Hematopoietic multipotent progenitor cell treated with erythropoietin and hydrocortisone succinate and interleukin-3 and kit ligand, for 4 days (in vitro differentiated cells): ENCODE results near the gene FBXW9.
"Not testable (repeated sequence)": the region's sequence is repeated elsewhere in the genome, so short reads cannot be mapped to it uniquely, and the experiment has no call there.

Experiments used
- DNase-seq: peaks from one replicate; pipeline ENCODE4 v3.0.0-alpha.2; 2015

Gene FBXW9

DNA sequence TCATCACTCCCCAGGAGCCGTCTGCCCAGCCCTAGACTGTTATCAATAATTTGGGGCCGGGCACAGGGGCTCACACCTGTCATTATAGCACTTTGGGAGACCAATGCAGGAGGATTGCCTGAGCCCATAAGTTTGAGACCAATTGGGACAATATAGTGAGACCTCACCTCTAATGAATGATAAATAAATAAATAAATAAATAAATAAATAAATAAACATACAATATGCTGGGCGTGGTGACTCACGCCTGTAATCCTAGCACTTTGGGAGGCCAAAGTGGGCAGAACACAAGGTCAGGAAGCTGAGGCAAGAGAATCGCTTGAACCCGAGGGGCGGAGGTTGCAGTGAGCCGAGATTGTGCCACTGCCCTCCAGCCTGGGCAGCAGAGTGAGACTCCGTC, 16.9 kb upstream of the FBXW9 start:
- not testable (repeated sequence) for DNase-seq

DNA sequence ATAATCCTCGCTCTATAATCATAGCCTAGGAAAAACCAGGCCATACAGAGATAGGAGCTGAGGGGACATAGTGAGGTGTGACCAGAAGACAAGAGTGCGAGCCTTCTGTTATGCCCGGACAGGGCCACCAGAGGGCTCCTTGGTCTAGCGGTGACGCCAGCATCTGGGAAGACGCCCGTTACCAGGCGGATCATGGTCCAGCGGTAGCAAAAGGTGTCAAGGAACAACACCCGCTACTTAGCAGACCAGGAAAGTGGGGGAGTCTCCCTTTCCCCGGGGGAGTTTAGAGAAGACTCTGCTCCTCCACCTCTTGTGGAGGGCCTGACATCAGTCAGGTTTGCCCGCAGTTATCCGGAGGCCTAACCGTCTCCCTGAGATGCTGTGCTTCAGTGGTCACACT, 15.6 kb upstream of the FBXW9 start:
- not testable (repeated sequence) for DNase-seq

- no peak for DNase-seq
Observed at GRCh38 chr19:12711187-12711586, 14.8 kb upstream of the FBXW9 start.

DNA sequence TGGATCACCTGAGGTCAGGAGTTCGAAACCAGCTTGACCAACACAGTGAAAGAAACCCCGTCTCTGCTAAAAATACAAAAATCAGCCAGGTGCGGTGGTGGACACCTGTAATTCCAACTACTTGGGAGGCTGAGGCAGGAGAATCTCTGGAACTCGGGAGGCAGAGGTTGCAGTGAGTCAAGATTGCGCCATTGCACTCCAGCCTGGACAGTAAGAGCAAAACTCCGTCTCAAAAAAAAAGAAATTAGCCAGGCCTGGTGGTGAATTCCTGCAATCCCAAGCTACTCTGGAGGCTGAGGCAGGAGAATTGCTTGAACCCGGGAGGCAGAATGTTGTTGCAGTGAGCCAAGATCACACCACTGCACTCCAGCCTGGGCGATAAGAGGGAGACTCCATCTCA, 12.2 kb upstream of the FBXW9 start:
- DNase-seq = no peak

- DNase-seq = no peak
Observed at GRCh38 chr19:12706332-12706718, 9.9 kb upstream of the FBXW9 start.

DNA sequence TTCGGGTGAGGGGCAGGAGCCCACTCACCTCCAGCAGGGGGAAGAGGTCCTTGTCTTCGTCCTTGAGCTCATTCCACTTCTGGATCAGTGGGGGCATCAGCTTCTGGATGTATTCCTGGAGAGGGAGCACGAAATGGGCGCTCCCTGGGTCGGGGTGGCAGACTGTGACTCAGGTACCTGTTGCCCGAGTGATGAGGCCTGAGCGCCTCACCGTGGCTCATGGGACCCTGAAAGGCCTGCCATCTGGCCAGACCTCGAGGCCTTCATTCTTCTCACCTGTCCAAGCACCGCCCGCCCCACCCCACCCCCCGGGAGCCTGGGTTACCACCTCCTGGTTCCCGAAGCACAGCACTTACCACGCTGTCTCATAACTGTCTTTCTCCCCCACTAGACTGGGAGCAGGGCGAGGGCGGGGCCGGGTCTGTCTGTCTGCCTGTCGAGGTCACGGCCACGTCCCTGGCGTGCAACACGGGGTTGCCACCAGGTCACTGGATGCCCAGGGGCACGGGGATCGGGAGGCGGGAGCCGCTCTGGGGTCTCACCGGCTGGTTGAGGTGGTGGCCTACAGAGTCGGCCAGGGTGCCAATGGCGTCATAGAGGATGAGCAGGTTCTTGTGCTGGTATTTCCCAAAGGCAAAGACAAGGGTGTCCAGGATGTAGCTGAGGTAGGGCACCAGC, 9.4 kb upstream of the FBXW9 start:
- no peak for DNase-seq

DNA sequence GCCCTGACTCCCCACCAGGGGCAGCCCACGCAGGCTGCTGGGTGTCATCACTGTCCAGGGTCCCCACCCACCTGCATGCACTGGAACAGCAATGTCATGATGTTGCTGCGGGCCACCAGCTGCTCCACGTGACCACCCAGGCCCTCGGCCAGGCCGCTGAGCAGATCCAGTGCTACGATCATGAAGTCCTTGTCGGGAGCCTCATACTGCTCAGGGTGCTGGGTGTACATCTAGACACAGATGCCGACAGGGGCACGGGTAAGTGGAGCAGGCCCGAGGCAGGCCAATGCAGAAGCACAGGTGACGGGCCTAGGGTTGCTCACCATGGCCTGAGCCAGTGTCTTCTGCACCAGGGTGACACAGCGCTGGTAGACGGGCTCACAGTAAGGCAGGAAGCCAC, 8.7 kb upstream of the FBXW9 start:
- no peak for DNase-seq

DNA sequence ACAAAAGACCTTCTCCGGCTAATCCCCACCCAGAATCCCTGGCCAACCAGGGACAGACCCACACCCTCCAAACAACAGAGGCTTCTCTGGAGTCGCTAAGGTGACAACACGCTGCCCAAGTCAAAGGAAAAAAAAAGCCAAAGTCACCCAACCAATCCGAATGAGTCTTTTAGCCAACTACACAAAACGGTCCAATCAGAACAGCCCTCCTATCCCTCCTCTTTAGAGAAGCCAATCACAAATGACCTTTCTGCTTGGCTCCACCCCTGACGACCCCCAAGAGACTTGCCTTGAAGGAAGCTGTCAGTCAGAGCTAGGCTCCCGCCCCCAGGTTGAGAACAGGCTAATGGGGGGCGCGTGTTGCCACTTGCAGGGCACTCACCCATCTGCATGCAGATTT, 6.6 kb upstream of the FBXW9 start:
- peak; percentile 90 for DNase-seq

- DNase-seq = no peak
Observed at GRCh38 chr19:12701596-12702282, 5.3 kb upstream of the FBXW9 start.

GRCh38 chr19:12698138-12698537, 1.7 kb upstream of the FBXW9 start:
- DNase-seq = no peak

DNA sequence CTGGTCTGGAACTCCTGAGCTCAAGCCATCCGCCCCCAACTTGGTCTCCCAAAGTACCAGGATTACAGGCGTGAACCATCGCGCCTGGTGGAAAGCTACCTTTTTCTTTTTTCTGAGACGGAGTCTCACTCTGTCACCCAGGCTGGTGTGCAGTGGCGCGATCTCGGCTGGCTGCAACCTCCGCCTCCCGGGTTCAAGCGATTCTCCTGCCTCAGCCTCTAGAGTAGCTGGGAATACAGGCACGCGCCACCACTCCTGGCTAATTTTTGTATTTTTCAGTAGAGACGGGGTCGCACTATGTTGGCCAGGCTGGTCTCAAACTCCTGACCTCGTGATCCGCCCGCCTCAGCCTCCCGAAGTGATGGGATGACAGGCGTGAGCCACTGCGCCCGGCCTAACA, 994 bp upstream of the FBXW9 start:
- not testable (repeated sequence) for DNase-seq

DNA sequence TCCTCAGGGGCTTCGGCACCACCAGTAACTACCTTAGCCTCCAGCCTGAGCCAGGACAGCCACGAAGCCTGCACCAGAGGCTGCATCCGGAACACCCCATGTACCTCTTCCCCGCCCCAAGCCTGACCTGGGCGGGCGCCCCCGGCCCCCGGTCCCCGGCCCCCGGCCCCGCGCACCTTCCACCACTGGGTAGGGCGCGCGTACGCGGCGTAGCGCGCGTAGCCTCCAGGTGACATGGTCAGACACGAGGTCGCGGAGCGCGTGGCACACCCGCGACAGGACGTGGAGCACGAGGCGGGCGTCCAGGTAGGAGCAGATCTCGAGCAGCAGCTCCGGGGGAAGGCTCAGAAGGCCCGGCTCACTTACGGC, 450 bp downstream of the FBXW9 start:
- DNase-seq = peak; percentile 44

- DNase-seq = no peak
Observed at GRCh38 chr19:12695514-12695913, 917 bp downstream of the FBXW9 start.

- peak; percentile 45 for DNase-seq
Observed at GRCh38 chr19:12695096-12695495, 1.3 kb downstream of the FBXW9 start.

- no peak for DNase-seq
Observed at GRCh38 chr19:12694641-12695040, 1.8 kb downstream of the FBXW9 start.

DNA sequence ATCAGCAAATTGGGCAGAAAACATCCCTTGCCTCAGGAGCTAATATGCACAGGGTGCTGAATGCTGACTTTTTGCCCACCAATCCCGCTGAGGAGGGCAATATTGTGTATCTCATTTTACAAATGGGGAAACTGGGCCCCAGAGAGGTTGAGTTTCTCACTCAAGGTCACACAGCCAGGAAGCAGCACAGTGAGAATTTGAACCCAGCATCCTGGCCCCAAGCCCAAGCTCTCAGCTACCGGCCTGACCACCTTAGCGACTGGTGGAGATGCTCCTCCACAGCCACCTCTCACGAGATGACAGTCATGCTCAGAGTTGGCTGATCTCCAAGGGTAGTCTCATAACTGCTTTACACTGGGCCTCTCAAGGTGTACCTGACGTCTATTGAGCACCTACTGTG, 3.5 kb downstream of the FBXW9 start:
- DNase-seq = no peak

DNA sequence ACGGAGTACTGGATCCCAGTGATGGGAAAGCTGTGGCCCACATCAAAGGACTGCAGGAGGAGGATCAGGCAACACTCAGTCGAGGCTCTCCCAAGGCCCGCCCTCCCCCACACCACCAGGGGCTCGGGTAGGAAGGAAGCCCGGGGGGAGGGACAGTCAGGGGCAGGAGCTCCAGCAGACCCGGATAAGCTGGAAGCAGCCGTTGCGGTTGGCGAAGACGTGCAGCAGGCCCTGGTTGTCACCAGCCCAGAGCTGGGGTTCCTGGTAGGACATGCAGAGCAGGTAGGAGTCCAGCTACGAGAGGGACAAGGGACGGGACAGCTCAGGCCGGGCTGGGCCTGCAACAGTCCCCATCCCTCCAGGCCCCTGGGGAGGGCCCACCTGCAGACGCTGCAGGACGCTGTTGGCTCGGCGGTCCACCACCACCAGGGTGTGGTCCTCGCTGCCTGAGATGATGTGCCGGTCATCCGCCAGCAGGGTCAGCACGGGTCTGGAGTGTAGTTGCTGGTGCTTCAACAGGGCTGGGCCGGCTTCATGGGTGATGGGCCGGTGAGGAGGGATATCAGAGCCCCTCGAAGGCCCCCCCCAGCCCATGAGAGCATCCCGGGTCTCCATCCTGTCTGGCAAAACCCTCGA, 6.7 kb downstream of the FBXW9 start:
- DNase-seq = peak; percentile 89

DNA sequence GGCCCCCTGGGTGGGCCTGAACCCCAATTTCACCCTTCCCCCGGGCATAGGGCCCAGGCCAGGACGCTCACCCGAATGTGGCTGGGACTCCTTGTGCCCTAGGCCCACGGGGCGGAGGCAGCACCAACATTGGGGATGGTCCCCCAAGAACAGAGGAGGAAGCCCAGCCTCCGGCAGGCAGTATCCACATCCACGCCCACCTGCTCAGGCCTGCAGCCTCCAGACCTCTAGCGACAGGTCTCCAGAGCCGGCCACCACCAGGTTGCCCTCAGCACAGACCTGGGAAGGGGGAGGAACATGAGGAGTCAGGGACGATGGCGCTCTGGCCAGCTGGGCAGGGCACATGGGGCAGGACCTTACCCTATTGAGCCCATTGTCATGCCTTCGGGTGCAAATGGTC, 7.4 kb downstream of the FBXW9 start:
- DNase-seq = no peak

GRCh38 chr19:12687496-12688196, 8.8 kb downstream of the FBXW9 start, which contains the start of gene GNG14:
TSS of gene GNG14 (plus strand) at chr19:12687998. CDS start at chr19:12688049, 51 bp downstream.
- DNase-seq = no peak

- no peak for DNase-seq
Observed at GRCh38 chr19:12685831-12686230, 10.6 kb downstream of the FBXW9 start.

DNA sequence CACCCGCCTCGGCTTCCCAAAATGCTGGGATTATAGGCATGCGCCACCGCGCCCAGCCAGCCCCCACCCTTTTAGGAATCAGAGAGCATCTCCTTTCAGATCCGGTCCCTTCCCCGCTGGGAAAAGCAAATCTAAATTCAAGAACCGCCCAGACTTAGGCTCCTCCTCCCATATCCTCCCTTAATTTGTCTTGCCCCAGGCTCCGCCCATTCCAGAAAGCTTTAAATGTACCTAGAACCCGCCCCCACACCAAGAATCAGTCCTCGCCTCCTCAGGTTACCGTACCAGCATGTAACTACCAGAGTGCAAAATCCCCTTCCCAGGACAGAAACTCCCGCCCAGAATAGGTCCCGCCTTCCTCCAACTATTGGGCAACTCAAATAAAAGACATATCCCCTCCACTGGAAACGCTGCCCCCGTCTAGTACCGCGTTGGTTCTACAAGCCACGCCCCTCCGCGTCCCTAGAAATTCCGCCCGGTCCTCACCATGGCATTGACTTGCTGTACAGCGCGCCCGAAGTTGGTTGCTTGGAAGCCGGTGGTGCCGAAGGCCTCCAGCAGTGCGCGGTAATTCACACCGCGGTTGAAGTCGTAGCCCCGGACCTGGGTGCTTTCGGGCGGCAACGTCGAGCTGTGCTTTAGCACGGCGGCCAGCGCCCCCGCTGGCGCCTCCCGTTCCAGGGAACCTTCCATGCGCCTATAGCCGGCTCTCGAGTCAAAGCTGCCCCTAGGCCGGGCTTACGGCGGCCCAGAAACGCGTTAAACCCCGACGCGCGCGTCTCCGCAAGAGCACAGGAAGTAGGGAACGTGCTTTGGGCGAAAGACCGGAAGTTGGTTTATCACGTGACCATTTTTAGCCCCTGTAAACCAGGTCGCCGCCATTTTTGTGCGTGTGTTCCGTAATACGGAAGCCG, 15.1 kb downstream of the FBXW9 start, which contains the start of gene DHPS:
DHPS (minus strand) TSS at position 807 of the 914 bp plus-strand sequence; CDS start at position 693, 114 bp downstream.
- peak; percentile 99 for DNase-seq

DNA sequence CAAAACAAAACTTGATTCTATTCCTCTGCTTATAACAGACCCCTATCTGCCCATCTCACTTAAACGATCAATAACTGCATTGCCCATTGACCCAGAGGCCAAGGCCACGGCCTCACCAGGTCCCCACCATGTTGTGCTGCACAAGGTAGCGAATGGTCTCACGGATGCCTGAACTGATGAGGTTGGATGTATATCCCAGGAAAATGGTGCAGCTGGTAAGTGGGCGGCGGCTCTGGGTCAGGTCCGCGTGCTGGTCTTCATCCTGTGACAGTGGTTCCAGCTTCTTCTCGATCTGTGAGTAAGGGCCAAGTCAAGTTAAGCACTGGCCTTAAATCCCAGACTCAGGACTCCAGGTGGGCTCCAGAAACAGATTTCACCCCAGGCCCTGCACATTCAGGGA, 16.4 kb downstream of the FBXW9 start:
- no peak for DNase-seq
